Esophagus squamous epithelium (tissue), 5 donors: ENCODE results near the gene FMN2. TPM values are rescaled to one million over a fixed set of nuclear protein-coding genes. Genes with fewer than 3 reads are reported as not detected.

Source experiments
- DNase-seq: peaks from one replicate; lab custom pipeline; 2025; lab: John Stamatoyannopoulos, UW
- H3K27ac ChIP-seq, 4 donors: fragments of 200-600 bp; sonication (generic); one replicate each; pipeline ENCODE4 v1.5.1; 2016 to 2019; ENCODE audit warnings: mild to moderate bottlenecking in 1 of 4
- H3K27me3 ChIP-seq, 4 donors: fragments of 200-600 bp; sonication (generic); 1 replicate in 3 of 4; 2 replicates in 1 of 4; pipeline versions ENCODE4 v1.5.1 to v1.6.0; 2017 to 2021; ENCODE audit warnings: antibody characterized with exemption in 1 of 4
- H3K36me3 ChIP-seq, 3 donors: fragments of 200-600 bp; sonication (generic); one replicate each; pipeline ENCODE4 v1.5.1; 2016 to 2019
- H3K4me1 ChIP-seq, 3 donors: fragments of 200-600 bp; sonication (generic); one replicate each; pipeline ENCODE4 v1.5.1; 2017 to 2019
- H3K4me3 ChIP-seq, 4 donors: fragments of 200-600 bp; sonication (generic); 1 replicate in 3 of 4; 2 replicates in 1 of 4; pipeline ENCODE4 v1.5.1; 2016 to 2019; ENCODE audit warnings: mild to moderate bottlenecking in 2 of 4, moderate library complexity in 1 of 4
- H3K9me3 ChIP-seq, 3 donors: fragments of 200-600 bp; sonication (generic); one replicate each; pipeline ENCODE4 v1.5.1; 2016 to 2019
- POLR2A ChIP-seq, 4 donors: fragments of 450-650 bp; IDR thresholded peaks; one replicate each; pipeline ENCODE4 v1.6.1; 2017; ENCODE audit warnings: antibody characterized with exemption in 4 of 4, mild to moderate bottlenecking in 4 of 4, moderate library complexity in 3 of 4
- WGBS, 2 donors: methylation state at CpG; one replicate each; pipeline ENCODE4 v1.1.5; 2018; 5-methylcytosine and 5-hydroxymethylcytosine counted together
- intact Hi-C: fragments of 100-400 bp; cut with DNase I; formaldehyde crosslinking; loops from one replicate; pipeline ENCODE4 v1.15.0; 2022
- total RNA-seq, 4 donors: library from RNA; depleted of rRNA; stranded (reverse); fragments of >200 nt; gene quantifications; one replicate each; pipeline ENCODE4 v1.1.0, GENCODE V29; 2016
- TF ChIP-seq, protein P1 (sequence below), 6 experiments: fragments of 450-650 bp in 4 of 6; fragments of 200-600 bp in 2 of 6; sonication (generic) in 2 of 6; IDR thresholded peaks; one replicate each; pipeline ENCODE4 v1.5.1; 2016 to 2019; ENCODE audit warnings: antibody characterized with exemption in 6 of 6, mild to moderate bottlenecking in 4 of 6, moderate library complexity in 4 of 6
- donor health status: DM: yes; HTN: yes; CAD: no.

Gene FMN2
- total RNA-seq, 4 donors from 2014 or later = 0.19 to 0.35 TPM; not detected in 2

DNA sequence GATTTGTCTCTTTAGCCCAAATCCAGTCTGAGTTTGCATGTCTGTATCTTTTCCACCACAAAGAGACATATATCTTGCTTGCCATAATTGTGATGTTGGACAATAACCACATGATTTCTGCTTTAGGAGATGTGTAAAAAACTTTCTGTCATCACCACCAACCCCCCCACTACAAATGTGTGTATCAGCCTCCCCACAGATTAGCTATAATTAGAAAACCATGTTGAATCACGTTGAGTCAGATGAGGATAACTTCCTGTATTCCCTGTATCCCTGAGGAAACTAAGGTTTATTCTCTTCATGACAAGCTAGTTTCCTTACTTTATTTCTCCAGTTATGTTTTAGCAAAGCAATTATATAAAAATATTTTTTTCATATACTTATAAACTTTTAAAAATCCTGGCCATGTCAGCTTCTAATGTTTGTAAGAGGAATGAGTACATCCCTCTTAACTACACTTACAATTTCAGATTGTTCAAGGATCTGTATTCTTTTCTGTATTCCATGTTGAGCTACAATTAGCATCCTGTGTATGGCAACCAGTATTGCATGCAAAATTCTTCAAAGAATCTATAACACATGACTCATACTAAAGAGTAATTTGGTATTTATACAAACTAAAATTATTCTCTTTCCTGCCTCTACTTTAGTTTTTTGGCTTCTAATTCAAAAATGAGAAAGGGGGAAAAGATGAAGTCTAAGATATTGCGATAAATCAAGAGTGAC lies 143.0 kb downstream of the FMN2 start:
- WGBS, 2 donors = 62 to 63% methylated on average over 2 of the region's 2 CpGs
- H3K4me3 ChIP-seq = no peak overlapping the region
- intact Hi-C loops = no loop called here
- no peaks in the 10 kb centered on the region for H3K4me1 ChIP-seq
- no peaks in the 10 kb centered on the region for H3K36me3 ChIP-seq
- no peak for DNase-seq
- H3K27ac ChIP-seq = no peak overlapping the region
- H3K9me3 ChIP-seq = no peaks in the 10 kb centered on the region
- no peaks in the 10 kb centered on the region for H3K27me3 ChIP-seq
- no peak for TF ChIP-seq POLR2A (IDR thresholded peaks at IDR 0.05)
- TF ChIP-seq, protein P1, sequence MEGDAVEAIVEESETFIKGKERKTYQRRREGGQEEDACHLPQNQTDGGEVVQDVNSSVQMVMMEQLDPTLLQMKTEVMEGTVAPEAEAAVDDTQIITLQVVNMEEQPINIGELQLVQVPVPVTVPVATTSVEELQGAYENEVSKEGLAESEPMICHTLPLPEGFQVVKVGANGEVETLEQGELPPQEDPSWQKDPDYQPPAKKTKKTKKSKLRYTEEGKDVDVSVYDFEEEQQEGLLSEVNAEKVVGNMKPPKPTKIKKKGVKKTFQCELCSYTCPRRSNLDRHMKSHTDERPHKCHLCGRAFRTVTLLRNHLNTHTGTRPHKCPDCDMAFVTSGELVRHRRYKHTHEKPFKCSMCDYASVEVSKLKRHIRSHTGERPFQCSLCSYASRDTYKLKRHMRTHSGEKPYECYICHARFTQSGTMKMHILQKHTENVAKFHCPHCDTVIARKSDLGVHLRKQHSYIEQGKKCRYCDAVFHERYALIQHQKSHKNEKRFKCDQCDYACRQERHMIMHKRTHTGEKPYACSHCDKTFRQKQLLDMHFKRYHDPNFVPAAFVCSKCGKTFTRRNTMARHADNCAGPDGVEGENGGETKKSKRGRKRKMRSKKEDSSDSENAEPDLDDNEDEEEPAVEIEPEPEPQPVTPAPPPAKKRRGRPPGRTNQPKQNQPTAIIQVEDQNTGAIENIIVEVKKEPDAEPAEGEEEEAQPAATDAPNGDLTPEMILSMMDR (IDR thresholded peaks at IDR 0.05) = no peak

DNA sequence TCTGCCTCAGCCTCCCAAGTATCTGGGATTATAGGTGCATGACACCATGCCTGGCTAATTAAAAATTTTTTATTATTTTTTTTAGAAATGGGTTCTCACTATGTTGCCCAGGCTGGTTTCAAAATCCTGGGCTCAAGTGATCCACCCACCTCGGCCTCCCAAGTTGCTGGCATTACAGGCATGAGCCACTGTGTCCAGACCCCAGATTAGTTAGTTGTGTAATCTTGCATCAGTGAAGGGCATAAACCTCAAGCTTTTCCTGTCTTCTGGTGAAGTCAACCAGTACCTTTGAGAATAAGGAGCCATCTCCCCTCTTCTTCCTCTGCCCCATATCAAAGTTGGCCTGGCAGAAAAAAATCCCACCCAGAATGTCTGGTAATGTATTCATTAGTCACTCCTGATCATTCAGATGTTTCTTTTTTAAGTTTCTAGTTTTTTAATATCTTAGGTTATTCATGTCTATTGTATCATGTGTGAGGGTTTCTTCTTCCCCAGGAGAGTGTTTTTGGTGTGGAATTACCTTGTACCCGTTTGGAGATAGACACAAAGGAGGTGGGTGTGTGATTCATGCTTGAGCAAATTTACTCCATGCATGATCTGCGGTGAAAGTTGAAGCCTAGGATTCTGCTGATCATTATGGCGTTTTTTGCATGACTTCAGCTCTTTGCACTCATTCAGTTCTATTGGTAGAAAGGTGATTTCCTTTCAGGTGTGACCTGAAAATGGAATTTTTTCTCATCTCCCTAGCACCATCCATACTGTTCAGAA lies 144.0 kb downstream of the FMN2 start:
- intact Hi-C loops = no loop called here
- no peak for DNase-seq
- Histone ChIP-seq H3K9me3 (no peaks in the 10 kb centered on the region), H3K36me3 (no peaks in the 10 kb centered on the region), H3K27me3 (no peaks in the 10 kb centered on the region), H3K27ac (no peak overlapping the region), H3K4me3 (no peak overlapping the region), H3K4me1 (no peaks in the 10 kb centered on the region)
- TF ChIP-seq POLR2A (IDR thresholded peaks at IDR 0.05) = no peak
- TF ChIP-seq, protein P1 (IDR thresholded peaks at IDR 0.05) = no peak
- 48 to 60% methylated on average over 4 of the region's 4 CpGs for WGBS, 2 donors

DNA sequence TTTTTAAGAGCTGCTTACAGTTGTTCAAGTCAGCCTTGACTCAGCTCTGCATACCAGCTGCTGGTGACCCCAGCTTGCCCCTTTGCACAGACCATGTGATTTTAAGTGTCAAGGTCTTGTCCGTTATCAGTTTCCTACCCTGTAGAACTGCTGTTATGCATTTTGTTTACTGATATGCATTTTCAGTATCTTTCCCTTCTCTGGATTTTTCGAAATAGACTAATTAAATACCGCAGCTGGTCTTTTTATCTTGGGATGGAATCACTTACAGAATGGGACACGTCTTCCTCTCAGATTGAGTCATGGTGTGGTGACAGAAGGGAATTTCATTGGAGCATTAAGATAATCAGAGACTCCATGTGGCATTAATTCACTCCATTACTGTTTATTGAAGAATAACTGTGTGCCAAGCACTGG lies 145.6 kb downstream of the FMN2 start:
- TF ChIP-seq POLR2A (IDR thresholded peaks at IDR 0.05) = no peak
- TF ChIP-seq, protein P1 (IDR thresholded peaks at IDR 0.05) = no peak
- DNase-seq = no peak
- Histone ChIP-seq H3K36me3 (no peaks in the 10 kb centered on the region), H3K4me3 (no peak overlapping the region), H3K9me3 (no peaks in the 10 kb centered on the region), H3K27ac (no peak overlapping the region), H3K4me1 (no peaks in the 10 kb centered on the region), H3K27me3 (no peaks in the 10 kb centered on the region)
- WGBS, 2 donors = 48 to 59% methylated on average over 4 of the region's 4 CpGs
- intact Hi-C loops = no loop called here

DNA sequence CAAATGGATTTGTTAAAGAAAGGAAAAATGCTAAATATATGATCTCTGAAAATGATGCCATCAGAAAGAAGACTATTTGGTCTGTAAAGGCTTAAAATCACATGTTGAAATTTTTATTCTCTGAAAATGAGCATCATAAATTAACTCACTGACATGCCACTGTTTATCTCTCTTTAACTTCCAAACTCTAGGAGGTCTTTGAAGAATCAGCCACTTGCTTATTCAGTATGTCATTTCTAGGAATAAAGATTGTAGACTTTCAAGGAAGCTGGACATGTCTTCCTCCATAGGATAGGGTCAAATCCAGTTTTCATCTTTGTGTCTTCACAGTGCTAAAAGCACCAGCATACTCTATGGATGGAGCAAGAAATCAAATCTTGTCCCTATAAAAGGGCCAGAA lies 147.6 kb downstream of the FMN2 start:
- H3K27ac ChIP-seq = no peak overlapping the region
- TF ChIP-seq, protein P1 (IDR thresholded peaks at IDR 0.05) = no peak
- no peak for TF ChIP-seq POLR2A (IDR thresholded peaks at IDR 0.05)
- H3K27me3 ChIP-seq = no peaks in the 10 kb centered on the region
- no peak for DNase-seq
- no peaks in the 10 kb centered on the region for H3K9me3 ChIP-seq
- no peaks in the 10 kb centered on the region for H3K4me1 ChIP-seq
- intact Hi-C loops = no loop called here
- no peaks in the 10 kb centered on the region for H3K36me3 ChIP-seq
- H3K4me3 ChIP-seq = no peak overlapping the region

DNA sequence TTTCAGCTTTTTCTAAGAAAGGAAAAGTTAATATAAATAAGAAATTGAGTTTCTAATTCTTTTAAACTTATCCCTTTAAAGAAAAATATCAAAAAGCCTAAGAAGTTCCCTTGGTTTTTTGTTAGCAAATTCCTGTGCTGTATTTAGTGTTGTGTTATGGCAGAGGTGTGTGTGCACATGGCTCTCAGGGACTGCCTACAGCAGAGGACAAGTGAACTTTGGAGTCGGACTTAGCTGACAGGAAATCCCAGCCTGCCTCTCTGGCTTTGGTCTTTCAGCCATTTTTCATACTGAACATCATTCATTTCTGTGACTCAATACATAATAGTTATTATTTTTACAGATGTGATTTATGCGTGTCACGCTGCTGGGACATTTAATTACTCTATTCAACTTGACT lies 149.6 kb downstream of the FMN2 start:
- H3K27ac ChIP-seq = no peak overlapping the region
- no peaks in the 10 kb centered on the region for H3K4me1 ChIP-seq
- 70 to 78% methylated on average over 3 of the region's 3 CpGs for WGBS, 2 donors

More for the DNA sequence above, 149.6 kb downstream of the FMN2 start:
- no peak for DNase-seq
- Histone ChIP-seq H3K9me3 (no peaks in the 10 kb centered on the region), H3K36me3 (no peaks in the 10 kb centered on the region), H3K27me3 (no peaks in the 10 kb centered on the region), H3K4me3 (no peak overlapping the region)
- intact Hi-C loops = no loop called here
- no peak for TF ChIP-seq POLR2A (IDR thresholded peaks at IDR 0.05)
- TF ChIP-seq, protein P1 (IDR thresholded peaks at IDR 0.05) = no peak
